ENCODE results near the gene XIRP2.

Gene XIRP2

DNA sequence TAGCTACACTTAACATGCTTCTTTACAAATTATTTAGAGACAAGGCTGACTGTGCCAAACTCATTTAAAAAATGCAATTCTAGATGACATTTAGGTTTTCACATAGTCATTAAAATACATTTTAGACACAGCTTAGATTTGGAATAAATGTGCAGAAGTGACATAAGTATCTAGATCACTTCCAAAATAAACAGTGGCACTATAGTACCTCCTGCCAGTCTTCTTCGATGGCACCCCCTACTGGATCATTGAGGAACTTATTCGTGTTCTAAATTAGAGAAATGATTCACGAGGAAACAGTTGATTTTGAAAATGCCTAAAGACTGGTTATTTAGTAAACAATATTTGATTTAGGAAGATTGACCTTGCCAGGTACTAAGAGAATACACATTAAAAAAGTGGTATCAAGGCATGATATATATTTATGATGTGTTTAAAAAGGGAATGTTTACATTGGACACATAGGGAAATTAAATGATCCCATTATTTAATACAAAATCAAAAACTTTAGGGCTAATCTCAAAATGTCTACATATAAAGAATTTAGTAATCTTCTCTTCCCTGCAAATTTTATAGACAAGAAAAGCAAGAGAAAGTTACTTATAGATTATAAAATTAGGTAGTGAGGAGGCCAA lies 323.9 kb downstream of the XIRP2 start:
- no peaks in the 10 kb centered on the region for H3K9me3 ChIP-seq (ENCODE audit: low read depth, low read length)
- peak; percentile 55 for DNase-seq (ENCODE audit: low read depth, low spot score)
- H3K36me3 ChIP-seq (ENCODE audit: insufficient read depth, low read length) = no peaks in the 10 kb centered on the region
- H3K27ac ChIP-seq = peak overlapping the region; percentile 76
- no peak overlapping the region for H3K4me3 ChIP-seq
- TF ChIP-seq FOXP2 (optimal IDR thresholded peaks at IDR 0.05; ENCODE audit: control extremely low read depth, extremely low read length, insufficient read depth) = no peak
- H3K9ac ChIP-seq (ENCODE audit: insufficient read length) = peak overlapping the region; percentile 60

DNA sequence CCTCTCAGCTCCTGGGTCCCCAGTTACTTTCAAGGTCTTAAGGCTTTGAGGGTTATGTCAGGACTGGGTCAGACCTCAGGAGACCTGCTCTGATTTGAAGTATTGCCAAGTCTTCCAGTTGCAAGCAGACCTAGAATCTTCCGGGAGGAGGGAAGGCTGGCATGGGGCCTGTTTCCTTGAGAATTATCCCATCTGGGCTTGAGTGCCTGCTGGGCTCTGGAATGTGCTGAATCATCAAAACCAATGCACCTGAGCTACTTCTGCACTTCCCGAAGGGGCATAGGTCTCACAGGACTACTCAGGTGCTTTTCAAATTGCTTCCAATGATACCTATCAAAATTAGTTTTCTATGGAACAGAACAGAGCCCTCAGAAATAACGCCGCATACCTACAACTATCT lies 327.3 kb downstream of the XIRP2 start:
- Histone ChIP-seq H3K9me3 (ENCODE audit: low read depth, low read length) (no peaks in the 10 kb centered on the region), H3K4me3 (no peak overlapping the region), H3K27ac (no peak overlapping the region), H3K9ac (ENCODE audit: insufficient read length) (no peak overlapping the region), H3K36me3 (ENCODE audit: insufficient read depth, low read length) (no peaks in the 10 kb centered on the region)
- TF ChIP-seq FOXP2 (optimal IDR thresholded peaks at IDR 0.05; ENCODE audit: control extremely low read depth, extremely low read length, insufficient read depth) (no peak), POLR2AphosphoS5 (IDR thresholded peaks at IDR 0.05; ENCODE audit: borderline replicate concordance, low read depth, low read length) (no peak), EZH2 (IDR thresholded peaks at IDR 0.05) (no peak)
- no peak for DNase-seq (ENCODE audit: low read depth, low spot score)

DNA sequence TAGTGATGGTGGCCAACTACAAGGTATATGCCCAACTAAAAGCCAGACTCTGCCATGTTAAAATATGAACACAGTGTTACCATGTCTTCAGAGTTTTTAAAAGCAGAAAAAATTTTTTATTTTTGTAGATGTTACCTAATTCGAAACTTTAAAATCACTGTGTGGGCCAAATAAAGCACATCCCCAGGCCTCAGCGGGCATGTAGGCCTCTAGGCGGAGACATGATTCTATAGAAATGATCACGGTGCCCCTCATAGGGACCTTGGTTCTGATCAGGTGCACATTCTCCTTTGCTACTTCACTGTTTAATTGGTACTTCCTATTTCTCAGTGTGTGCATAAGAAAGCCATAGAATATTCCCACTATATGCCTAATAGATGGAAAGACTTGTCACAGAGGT lies 349.2 kb downstream of the XIRP2 start:
- Histone ChIP-seq H3K27ac (no peak overlapping the region), H3K4me3 (no peak overlapping the region), H3K9me3 (ENCODE audit: low read depth, low read length) (no peaks in the 10 kb centered on the region), H3K36me3 (ENCODE audit: insufficient read depth, low read length) (no peaks in the 10 kb centered on the region), H3K9ac (ENCODE audit: insufficient read length) (no peak overlapping the region)
- TF ChIP-seq EZH2 (IDR thresholded peaks at IDR 0.05) = no peak
- TF ChIP-seq FOXP2 (optimal IDR thresholded peaks at IDR 0.05; ENCODE audit: control extremely low read depth, extremely low read length, insufficient read depth) = no peak
- no peak for TF ChIP-seq POLR2AphosphoS5 (IDR thresholded peaks at IDR 0.05; ENCODE audit: borderline replicate concordance, low read depth, low read length)
- no peak for DNase-seq (ENCODE audit: low read depth, low spot score)

DNA sequence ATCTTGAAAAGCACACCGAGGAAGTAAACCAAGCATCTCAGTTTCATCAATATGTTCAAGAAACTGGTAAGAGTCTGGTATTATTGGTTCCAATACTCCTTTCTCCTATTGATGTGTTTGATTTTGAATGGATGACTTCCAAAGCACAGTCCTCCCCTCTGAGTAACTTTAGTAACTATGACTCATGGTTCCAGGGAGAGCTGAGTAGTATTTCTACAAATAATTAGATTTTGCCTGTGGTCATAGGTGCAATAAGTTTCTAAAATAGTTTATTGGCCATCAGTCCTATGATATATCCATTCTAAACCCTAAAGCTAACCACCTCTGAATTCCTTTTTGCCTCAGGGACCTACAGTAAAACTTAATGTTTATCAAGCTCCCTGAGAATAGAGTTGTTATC lies 352.4 kb downstream of the XIRP2 start:
- no peaks in the 10 kb centered on the region for H3K36me3 ChIP-seq (ENCODE audit: insufficient read depth, low read length)
- TF ChIP-seq FOXP2 (optimal IDR thresholded peaks at IDR 0.05; ENCODE audit: control extremely low read depth, extremely low read length, insufficient read depth) (no peak), EZH2 (IDR thresholded peaks at IDR 0.05) (no peak), POLR2AphosphoS5 (IDR thresholded peaks at IDR 0.05; ENCODE audit: borderline replicate concordance, low read depth, low read length) (no peak)

DNA sequence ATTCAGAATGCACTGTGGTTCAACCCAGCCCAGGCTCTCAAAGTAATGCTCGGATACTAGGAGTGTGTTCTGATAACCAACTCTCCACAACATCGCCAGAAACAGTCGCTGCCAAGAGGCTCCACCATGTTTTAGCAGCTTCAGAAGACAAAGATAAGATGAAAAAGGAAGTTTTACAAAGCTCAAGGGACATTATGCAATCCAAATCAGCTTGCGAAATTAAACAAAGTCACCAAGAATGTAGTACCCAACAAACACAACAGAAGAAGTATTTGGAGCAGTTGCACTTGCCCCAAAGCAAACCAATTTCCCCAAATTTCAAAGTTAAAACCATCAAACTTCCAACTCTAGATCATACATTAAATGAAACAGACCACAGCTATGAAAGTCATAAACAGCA lies 360.9 kb downstream of the XIRP2 start:
- Histone ChIP-seq H3K36me3 (ENCODE audit: insufficient read depth, low read length) (no peaks in the 10 kb centered on the region), H3K9ac (ENCODE audit: insufficient read length) (no peak overlapping the region), H3K9me3 (ENCODE audit: low read depth, low read length) (no peaks in the 10 kb centered on the region), H3K27ac (no peak overlapping the region), H3K4me3 (no peak overlapping the region)
- no peak for DNase-seq (ENCODE audit: low read depth, low spot score)
- TF ChIP-seq POLR2AphosphoS5 (IDR thresholded peaks at IDR 0.05; ENCODE audit: borderline replicate concordance, low read depth, low read length) (no peak), EZH2 (IDR thresholded peaks at IDR 0.05) (no peak), FOXP2 (optimal IDR thresholded peaks at IDR 0.05; ENCODE audit: control extremely low read depth, extremely low read length, insufficient read depth) (no peak)

More for the DNA sequence above, 352.4 kb downstream of the XIRP2 start:
- no peak overlapping the region for H3K9ac ChIP-seq (ENCODE audit: insufficient read length)
- no peak overlapping the region for H3K27ac ChIP-seq
- H3K9me3 ChIP-seq (ENCODE audit: low read depth, low read length) = no peaks in the 10 kb centered on the region
- no peak for DNase-seq (ENCODE audit: low read depth, low spot score)
- no peak overlapping the region for H3K4me3 ChIP-seq

DNA sequence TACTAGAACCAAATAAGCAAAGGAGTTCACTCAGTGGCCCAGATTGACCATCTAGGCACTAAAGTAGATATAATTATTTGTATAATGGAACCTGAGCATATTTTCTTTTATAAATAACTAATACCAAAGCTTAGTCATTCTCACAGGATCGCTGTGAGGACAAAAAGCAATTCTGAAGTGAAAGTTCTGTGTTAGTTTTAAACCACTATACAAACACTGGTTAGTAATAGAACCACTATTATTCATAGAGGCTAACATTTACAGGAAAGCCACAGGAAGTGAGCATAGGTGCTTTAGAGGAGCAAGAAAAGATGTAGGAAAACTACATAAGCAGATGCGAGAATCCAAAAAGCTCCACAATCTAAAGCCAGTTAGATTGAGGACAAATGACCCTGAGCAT lies 364.7 kb downstream of the XIRP2 start:
- Histone ChIP-seq H3K36me3 (ENCODE audit: insufficient read depth, low read length) (no peaks in the 10 kb centered on the region), H3K4me3 (no peak overlapping the region), H3K27ac (no peak overlapping the region), H3K9me3 (ENCODE audit: low read depth, low read length) (no peaks in the 10 kb centered on the region), H3K9ac (ENCODE audit: insufficient read length) (no peak overlapping the region)
- no peak for DNase-seq (ENCODE audit: low read depth, low spot score)
- TF ChIP-seq FOXP2 (optimal IDR thresholded peaks at IDR 0.05; ENCODE audit: control extremely low read depth, extremely low read length, insufficient read depth) (no peak), EZH2 (IDR thresholded peaks at IDR 0.05) (no peak), POLR2AphosphoS5 (IDR thresholded peaks at IDR 0.05; ENCODE audit: borderline replicate concordance, low read depth, low read length) (no peak)

DNA sequence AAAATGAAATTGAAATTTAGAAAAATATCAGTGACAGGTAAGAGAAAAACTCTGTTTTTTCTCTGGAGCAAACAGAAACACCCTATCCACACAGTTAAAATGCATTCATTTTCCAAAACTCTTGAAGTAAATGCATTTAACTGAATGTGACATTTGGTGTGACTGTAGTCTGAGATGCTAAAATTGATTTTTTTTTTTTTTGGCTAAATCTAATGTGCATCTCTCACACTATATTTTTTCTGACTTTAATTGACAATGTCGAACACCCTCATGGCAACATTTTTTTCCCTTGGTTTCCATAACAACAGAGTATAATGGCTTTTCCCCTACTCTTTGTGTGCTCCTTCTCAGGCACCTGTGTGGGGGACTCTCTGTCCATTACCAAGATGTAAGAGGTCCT lies 366.4 kb downstream of the XIRP2 start:
- DNase-seq (ENCODE audit: low read depth, low spot score) = no peak
- Histone ChIP-seq H3K9me3 (ENCODE audit: low read depth, low read length) (no peaks in the 10 kb centered on the region), H3K9ac (ENCODE audit: insufficient read length) (no peak overlapping the region), H3K27ac (no peak overlapping the region), H3K4me3 (no peak overlapping the region), H3K36me3 (ENCODE audit: insufficient read depth, low read length) (no peaks in the 10 kb centered on the region)
- TF ChIP-seq FOXP2 (optimal IDR thresholded peaks at IDR 0.05; ENCODE audit: control extremely low read depth, extremely low read length, insufficient read depth) (no peak), EZH2 (IDR thresholded peaks at IDR 0.05) (no peak), POLR2AphosphoS5 (IDR thresholded peaks at IDR 0.05; ENCODE audit: borderline replicate concordance, low read depth, low read length) (no peak)

DNA sequence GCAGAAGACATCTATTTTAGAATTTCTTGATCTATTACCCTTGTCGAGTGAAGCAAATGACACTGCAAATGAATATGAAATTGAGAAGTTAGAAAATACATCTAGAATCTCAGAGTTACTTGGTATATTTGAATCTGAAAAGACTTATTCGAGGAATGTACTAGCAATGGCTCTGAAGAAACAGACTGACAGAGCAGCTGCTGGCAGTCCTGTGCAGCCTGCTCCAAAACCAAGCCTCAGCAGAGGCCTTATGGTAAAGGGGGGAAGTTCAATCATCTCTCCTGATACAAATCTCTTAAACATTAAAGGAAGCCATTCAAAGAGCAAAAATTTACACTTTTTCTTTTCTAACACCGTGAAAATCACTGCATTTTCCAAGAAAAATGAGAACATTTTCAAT lies 370.4 kb downstream of the XIRP2 start:
- TF ChIP-seq POLR2AphosphoS5 (IDR thresholded peaks at IDR 0.05; ENCODE audit: borderline replicate concordance, low read depth, low read length) (no peak), FOXP2 (optimal IDR thresholded peaks at IDR 0.05; ENCODE audit: control extremely low read depth, extremely low read length, insufficient read depth) (no peak), EZH2 (IDR thresholded peaks at IDR 0.05) (no peak)
- DNase-seq (ENCODE audit: low read depth, low spot score) = no peak
- H3K36me3 ChIP-seq (ENCODE audit: insufficient read depth, low read length) = no peaks in the 10 kb centered on the region
- H3K9me3 ChIP-seq (ENCODE audit: low read depth, low read length) = no peaks in the 10 kb centered on the region
- H3K27ac ChIP-seq = no peak overlapping the region
- no peak overlapping the region for H3K4me3 ChIP-seq
- no peak overlapping the region for H3K9ac ChIP-seq (ENCODE audit: insufficient read length)

DNA sequence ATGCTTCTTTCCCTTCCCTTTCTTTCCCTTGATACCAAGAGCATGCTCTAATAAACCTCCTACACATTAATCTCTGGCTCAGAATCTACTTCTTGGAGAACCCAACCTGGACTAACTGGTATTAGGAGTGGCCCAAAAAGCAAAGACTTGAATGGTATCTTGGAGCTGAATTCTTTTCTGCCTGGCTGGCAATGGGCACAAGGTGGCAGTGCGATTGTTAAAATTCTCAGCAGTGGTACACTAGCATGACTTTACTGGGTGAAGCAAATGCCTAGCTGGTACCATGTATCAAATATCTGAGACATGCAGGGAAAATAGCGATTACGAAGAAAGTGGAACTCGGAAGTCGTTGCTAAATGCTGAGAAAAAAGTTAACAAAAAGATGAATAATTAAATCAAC lies 376.1 kb downstream of the XIRP2 start:
- H3K9me3 ChIP-seq (ENCODE audit: low read depth, low read length) = no peaks in the 10 kb centered on the region
- DNase-seq (ENCODE audit: low read depth, low spot score) = no peak
- H3K36me3 ChIP-seq (ENCODE audit: insufficient read depth, low read length) = no peaks in the 10 kb centered on the region
- no peak overlapping the region for H3K9ac ChIP-seq (ENCODE audit: insufficient read length)
- no peak overlapping the region for H3K4me3 ChIP-seq
- H3K27ac ChIP-seq = no peak overlapping the region
- no peak for TF ChIP-seq POLR2AphosphoS5 (IDR thresholded peaks at IDR 0.05; ENCODE audit: borderline replicate concordance, low read depth, low read length)
- no peak for TF ChIP-seq EZH2 (IDR thresholded peaks at IDR 0.05)
- no peak for TF ChIP-seq FOXP2 (optimal IDR thresholded peaks at IDR 0.05; ENCODE audit: control extremely low read depth, extremely low read length, insufficient read depth)

All from SK-N-MC (cell line).